ENCODE results near the gene ARHGAP24.

The ARHGAP24 gene

DNA sequence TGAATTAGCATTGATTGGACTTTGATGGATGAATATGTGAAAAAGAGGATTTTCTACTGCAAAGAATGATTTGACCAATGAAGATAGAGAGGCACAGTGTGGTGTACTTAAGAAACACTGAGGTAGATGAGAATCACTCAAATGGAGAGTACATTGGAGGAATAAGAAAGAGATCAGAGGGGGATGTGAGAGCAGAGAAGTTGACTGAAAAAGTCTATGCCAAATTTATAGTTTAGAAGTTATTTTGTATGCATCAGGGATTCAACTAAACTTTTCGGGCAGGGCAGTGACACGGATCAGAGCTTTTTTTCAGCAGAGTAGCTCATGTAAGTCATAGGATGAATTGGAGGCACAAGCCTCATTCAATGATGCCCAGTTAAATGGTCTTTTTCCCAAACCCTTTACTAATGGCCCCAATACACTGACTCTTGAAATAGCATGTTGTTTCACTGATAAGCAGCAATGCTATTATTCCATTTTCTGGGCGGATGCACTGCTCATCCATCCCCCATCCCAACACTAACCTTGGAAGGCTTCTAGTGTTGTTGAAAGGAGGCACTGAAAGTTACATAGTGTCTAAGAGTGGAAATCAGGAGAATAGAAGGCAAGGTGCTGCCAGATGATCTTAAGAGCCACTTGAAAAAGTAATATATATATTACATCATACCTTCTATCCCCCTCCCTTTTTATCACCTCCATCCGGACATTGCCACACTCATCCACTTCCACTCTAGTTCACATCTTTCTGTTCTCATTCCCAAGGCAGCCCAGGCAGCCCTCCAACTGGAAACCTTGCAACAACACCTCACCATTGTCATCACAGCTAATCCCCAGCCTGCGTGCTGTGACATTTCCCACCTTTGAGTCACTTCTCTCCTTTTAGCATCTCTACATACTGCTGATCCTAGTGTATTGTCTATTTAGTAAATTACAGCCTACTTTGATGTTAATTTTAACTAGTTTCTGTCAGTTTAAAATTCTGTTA is 46.1 kb downstream of the ARHGAP24 start:
- DNase-seq = no peak

DNA sequence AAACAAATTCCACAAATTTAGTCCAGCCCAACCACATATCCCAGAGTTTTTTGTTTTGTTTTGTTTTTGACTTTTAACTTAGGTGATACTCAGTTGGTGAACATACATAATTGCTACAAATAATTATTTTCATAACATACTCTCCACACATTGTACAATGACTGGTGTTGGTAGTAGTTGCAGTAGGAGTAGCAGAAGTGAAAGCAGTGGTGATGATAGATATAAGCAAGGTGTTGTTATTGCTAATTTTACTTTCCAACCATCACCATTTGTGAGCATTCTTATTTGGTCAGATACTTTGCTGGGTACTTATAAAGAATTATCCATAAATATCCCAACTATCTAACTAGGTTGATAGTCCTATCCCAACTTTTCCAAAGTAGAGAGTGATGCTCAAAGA is 47.3 kb downstream of the ARHGAP24 start:
- no peak for DNase-seq

DNA sequence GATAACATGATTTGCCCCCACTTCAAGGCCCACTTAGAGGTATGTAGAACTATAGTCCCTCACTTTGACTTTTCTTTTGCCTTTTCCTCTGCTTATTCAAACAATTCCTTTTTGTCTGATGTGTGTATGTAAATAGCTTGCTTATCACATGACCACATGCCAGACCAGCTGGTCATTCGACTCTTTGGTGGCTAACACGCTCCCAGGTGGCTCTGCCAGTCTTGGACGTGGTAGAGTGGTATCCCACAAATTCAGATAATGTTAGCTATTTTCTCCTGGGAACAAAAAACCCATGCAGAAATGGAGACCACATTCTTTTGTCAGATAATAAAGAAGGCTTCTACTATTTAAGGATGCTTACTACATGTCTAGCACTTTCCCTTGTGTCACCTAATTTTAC is 47.9 kb downstream of the ARHGAP24 start:
- DNase-seq = no peak

DNA sequence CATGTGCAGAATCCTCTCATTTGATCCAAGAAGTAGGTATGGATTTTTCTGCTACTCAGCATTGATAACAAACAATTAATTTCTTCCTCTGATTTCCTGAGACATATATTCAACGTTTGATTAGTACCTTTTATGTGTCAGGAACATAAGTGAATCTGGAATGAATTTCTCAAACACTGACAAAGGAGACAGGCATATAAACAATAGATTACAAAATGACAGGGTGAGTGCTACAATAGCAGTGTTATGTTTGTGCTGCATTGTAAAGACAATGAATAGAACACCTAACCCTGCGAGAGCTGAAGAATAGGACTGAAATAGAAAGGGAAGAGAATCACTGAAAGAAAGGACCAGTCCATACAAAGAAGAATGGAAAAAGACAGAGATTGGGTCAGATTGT is 52.9 kb downstream of the ARHGAP24 start:
- no peak for DNase-seq

DNA sequence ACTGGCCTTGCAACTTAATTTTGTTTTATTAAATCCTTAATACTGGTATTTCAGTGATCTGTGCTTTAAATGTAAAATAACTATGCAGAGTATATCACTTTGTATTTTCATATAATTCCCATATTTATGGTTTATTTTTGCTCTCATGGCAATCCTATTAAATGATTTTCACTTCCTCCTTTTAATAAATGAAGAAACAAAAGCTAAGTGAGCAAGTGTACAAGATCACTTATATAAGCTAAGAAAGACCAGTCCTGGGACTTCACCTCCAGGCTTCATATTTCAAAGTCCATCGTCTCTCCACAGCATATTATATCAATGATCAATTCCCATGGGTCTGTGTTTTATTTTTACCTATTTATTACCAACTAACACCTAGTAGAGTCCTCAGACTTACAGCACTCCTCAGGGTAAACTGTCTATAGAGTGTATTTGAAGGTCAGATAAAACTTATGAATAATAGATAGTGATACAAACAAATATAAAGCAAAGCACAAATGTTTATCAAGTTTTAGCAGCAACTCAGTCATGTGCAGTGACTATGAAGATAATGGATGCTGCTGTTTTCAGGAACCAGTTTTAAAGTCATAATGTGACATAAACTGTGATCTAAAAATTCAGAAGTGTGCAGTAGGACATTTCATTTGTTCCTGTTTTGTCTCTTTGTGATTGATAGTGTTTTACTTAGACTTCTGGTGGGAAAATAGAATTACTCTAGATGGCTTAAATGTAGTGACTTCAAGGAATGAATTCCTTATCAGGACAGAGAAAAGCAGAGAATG is 56.8 kb downstream of the ARHGAP24 start:
- DNase-seq = no peak

DNA sequence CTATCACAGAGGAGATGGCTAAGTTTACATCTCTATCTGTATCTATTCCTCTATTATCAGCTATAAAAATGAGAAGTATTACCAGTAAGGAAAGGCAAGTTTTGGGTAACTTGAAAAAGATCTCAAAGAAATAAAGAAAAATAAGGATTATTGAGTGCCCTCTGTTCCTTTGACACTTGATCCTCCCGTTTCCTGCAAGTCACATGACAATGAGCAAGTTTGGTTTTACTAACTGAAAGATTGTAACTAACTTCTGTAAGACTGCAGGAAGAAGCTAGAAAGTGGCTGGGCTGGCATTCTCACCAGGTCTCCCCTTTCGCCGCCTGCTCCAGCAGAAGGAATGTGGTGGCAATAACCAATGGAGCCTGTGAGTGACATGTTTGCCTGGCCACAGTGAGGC is 59.2 kb downstream of the ARHGAP24 start:
- no peak for DNase-seq

DNA sequence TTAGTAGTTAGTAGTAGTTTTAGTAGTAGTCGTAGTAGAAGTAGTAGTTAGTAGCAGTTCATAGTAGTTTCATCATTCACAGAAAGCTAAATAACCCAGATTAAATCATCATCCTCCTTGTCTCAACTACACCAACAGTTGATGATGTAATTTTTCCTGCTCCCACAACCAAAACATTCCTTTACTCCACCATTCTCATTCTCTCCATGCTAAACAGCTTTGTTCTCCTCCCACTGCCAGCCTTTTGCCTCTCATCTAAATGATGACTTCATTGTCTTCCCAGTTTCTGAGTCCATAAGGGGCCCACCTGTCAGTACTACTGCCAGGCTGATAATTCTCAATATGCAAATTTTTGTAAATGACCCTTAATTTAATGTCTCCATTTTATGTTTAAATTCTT is 68.9 kb downstream of the ARHGAP24 start:
- DNase-seq = no peak

DNA sequence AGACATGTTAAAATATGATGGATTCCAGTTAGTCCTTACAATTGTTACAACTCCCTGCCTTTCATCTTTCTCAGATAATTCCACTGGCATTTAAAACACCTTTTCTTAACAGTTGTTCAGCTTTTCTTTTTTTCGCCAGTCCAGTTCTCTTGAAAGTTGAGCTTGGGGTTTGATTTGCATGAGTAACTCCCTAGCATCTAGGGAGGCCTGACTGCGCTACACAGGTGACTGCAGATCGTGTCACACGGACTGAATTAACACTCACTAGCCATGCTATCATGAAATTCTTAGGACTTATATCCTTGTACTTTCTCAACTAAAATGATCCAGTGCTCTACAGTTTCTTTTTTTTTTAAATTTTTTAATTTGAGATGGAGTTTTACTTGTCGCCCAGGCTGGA is 69.8 kb downstream of the ARHGAP24 start:
- no peak for DNase-seq

DNA sequence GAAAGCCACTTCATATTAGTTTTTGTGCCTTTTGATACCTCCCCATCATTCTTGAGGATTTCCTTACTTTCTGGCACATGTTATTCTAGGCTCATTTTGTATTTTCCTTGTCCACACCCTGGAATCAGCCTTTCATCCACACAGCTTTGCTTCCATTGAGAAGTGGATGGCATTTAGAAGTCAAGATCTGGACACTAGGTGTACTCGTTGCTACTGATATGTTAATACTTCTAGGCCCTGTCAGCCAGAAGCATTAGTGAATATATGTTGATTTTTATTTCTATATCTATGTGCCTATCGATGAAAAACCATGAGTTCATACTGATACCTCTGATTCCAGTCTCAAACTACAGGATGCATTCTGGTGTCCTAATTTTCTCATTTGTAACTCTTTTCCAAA is 73.2 kb downstream of the ARHGAP24 start:
- no peak for DNase-seq

DNA sequence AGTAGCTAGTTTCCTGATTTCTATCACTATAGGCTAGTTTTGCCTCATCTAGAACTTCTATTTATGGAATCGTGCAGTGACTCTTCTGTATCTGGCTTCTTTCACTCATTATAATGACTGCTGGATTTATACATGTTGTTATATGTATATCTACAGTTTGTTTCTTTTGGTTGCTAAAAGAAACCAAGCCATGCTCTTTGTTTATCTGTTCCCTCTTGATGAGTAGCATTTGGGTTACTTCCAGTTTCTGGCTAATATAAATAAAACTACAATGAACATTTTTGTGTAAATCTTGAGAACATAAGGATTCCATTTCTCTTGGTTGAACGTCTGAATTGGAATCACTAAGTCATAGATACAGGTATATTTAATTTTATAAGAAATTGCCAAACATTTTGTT is 73.9 kb downstream of the ARHGAP24 start:
- DNase-seq = no peak

DNA sequence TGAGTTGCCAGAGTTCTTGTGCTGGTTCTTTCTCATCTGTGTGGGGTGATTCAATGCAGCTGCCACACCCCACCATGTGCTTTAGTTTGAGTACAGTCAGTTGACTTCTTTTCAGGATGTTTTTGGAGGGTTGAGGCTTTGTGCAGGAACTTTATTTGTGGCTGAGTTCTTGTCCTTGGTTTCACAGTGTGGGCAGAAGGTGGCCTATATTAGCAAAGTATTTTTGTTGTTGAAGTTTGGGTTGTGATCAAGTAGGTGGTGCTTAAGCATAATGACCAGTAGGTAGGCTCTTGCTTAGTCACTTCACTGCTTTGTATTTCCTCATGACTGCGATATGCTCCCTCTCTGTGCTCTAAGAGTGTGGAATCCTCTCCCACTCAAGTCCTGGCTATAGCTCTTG is 80.3 kb downstream of the ARHGAP24 start:
- DNase-seq = no peak

DNA sequence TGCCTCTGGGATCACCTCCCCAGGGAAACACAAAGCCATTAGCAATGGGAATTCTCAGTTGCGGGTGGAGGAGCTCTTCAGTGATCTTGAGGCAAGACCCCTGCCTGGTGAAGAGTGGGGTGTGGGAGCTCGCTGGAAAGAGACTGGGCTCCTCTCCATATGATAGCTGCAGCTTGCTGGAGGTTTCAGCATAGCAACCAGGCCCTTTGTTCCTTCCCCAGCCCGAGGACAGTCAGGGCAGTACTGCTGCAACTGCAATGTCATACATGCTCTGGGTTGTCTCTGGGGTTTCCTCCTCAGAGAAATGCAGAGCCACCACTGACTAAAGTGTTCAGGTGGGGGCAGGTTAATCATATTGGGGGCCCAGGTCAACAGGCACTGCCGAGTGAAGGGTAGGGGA is 81.3 kb downstream of the ARHGAP24 start:
- DNase-seq = no peak

DNA sequence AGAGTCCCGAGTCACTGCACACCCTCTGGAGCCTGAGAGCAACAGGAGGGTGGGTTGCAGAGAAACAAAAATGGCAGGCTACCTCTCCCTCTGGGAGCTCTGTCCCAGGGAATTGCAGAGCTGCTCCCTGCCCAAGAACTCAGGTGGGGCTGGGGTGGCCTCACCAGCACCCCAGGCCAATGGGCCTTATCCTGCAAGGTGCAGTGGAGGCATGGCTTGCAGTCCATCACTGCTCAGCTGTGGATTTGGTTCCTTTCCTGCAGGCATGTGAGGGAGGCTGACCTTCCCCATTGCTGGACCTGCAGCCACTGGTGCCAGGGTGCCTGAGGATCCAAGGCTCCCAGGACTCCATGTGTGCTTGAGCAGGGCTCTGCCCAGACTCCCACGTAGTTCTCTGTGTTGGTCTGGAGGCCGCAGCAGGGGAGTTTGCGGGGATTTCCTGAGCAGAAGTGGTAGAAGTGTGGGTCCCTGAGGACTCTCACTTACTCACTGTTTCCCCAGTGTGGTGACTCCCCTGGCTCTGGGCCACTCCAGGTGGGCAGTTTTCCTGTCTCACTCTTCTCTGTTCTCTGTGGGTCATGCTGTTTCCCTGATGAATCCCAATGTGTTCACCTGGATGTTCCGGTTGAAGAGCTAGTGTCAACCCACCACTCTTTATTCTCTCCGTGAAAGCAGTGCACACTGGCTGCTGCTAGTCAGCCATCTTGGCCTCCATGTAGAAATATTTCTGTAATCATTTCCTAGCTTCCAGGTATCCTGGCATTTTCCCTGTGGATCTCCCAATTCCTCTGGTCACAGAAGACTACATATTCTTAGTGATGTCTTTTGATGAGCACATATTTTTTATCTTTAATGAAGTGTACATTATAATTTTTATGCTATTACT is 82.3 kb downstream of the ARHGAP24 start:
- DNase-seq = no peak

DNA sequence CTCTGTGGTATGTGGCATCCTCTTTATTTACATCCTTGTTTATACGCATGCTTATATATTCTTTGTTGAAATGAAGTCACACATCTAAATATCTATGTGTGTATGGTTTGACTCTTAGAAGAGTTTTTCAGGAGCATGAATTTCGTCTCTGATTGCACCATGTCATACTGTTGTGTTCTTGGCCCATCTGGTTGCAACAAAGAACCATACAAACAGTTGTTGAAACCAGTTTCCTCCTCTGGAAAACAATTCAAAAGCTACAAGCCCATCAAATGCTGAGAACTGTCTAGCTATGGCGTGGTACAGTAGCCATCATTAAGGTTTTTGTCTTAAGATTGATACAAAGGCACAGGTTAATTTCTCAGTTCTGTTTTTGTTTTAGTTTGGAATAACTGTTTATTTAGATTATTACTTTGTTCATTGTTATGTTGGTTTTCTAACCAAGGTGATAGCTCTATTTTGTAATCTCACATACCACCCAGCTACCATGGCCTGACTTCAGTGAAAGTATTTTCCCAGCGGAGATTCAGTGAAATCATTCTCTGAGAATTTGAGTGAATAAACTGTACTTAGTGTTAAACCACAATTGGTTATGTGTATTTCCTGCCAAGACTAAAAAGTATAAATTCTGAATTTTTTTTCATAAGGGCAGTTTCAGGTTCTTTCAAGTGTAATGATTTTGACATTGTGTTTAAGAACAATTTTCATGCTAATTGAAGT is 91.0 kb downstream of the ARHGAP24 start:
- no peak for DNase-seq

DNA sequence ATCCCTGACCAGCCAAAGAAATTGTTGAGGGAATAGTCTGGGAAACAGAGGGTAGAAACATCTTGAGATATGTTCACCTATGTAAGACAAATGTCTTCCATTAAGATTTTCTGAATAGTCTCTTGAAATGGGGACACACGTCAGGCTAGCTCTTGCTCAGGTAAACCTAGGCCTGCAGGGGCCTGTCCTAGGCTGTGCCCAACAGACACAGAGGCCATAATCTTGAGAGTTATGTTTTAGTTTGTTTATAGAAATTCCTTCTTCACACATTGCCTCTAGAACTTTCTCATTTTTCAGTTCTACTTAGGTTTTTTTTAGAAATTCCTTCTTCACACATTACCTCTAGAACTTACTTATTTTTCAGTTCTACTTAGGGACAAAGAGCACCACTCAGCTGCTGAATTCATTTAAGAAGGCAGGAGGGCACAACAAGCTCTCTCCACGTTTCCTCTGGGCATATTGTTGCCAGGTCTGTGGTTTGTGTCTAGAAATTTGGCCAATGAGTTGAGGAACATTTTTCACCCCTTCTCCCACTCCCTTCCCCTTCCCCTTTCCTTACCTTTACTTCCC is 94.9 kb downstream of the ARHGAP24 start:
- DNase-seq = no peak

DNA sequence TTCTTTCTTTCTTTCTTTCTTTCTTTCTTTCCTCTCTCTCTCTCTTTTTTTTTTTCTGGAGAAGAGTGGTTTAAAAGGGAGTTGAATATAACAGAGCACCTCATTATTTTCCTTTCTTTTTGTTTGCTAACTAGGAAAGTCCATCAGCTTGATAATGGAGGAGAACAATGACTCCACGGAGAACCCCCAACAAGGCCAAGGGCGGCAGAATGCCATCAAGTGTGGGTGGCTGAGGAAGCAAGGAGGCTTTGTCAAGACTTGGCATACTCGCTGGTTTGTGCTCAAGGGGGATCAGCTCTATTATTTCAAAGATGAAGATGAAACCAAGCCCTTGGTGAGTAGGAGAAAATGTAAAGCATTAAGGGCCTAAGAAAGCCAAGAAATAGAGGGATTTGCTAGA is 95.4 kb downstream of the ARHGAP24 start:
- DNase-seq = no peak

DNA sequence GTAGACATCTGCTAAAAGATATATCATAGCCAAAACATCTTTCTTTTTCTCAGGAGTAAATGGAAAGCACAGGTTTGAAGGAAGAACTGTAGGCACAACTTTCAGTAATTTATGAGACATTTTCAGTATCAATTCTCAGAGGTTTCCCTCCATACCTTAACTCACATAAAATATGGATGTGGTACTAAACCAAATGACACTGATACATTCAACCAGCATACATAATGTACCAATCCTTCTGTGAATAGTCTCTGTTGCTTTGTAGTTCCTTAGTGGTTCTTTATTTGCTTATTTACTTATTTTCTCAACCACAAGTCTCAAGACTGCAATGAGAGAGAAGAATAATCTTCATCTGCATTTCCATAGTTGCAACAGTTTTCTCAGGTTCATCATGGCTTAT is 96.1 kb downstream of the ARHGAP24 start:
- no peak for DNase-seq

DNA sequence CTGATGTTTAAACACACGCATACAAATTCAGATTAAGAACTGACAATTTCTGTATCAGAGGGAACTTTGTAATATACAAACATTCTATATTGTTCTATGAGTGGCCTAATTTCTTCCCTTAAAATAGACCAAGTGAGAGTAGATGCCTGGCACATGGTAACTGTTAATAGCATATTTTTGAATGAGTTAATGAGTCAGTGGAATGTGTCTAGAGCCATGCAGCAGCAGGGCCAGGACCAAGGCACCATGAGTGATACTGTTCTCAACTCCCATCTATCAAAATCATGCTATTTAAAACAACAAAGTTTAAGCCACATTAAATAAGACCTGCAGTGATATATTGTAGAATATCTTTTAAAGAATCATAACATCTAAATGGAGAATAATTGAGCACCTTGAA is 98.3 kb downstream of the ARHGAP24 start:
- no peak for DNase-seq

DNA sequence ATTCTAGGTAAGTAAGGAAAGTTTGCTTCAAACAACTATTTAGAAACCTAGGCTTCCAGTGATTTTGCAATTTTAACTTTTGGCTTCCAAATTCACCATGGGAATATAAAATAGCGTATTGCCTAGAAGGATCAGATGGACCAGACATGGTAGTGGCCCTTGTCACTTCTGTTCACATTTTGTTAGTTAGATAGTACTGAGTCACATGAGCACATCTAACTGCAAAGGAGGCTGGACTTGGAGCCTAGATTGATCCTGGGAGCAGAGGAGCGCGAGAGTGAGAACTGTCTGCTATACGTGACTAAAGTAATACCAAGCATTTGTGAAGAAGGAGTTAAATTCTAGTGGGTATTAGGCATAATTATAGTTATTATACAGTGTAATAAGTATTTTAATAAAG is 102.4 kb downstream of the ARHGAP24 start:
- DNase-seq = no peak

DNA sequence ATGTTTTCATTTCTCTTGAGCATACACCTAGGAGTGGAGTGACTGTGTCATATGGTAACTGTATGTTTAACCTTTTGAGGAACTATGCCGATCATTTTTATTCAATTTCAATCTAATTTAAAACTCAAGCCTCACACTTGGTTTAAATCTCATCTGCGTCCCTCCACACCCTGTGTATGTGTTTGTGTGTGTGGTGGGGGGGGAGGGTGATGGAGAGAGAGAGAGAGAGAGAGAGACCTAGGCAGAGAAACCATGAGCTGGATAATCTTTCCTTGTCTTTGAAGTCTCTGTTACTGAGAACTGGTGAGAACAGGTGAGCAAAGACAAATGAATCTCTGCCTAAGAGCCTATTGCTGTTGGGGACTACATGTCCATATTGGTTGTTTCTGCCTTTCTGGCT is 105.0 kb downstream of the ARHGAP24 start:
- DNase-seq = no peak

DNA sequence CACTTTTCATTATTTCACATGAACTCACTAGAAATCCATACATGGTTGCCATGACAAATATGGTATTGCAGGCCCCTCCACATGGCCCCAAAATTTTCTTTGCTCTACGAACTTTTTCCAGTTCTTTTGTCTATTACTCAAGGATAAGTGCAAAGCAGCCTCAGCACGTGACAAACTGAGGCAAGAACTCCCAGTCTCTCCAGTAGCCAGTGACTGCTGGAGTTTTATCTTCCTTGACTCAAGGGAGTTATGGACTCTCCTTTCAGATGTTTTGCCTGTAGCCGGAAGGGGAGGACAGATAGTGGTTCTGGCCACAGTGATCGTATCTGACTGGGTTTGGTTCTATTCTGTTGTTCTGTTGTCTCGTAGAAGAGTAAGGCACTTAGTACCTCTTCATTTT is 105.5 kb downstream of the ARHGAP24 start:
- no peak for DNase-seq

DNA sequence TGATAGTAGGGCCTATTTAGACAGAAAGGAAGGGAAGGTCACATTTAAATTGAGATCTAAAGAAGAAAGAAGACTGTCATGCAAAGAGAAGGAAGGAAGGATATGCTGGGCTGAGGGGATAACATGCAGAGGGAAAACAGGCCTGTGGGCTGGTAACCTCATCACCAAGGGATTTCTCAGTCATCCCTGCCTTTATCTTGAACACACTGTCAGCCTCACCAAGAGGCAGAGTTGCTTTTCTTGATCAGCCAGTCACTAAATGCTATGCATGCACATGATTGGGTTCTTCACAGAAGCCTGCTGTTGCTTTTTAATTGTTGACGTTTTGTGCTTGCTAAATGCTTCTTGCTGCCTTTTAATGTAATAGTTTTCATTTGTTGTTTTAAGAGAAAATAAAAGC is 113.0 kb downstream of the ARHGAP24 start:
- no peak for DNase-seq
